Esophagus muscularis mucosa (tissue), 4 donors: ENCODE measurements around the gene ANKRD23.

Experiments
- EP300 ChIP-seq: sonication (generic); formaldehyde crosslinking; IDR thresholded peaks from one replicate; pipeline ENCODE4 v1.6.1; 2017; ENCODE audit warnings: antibody characterized with exemption
- POLR2A ChIP-seq: fragments of 450-650 bp; IDR thresholded peaks from one replicate; pipeline ENCODE4 v1.6.1; 2017; ENCODE audit warnings: antibody characterized with exemption, moderate library complexity, mild to moderate bottlenecking, low read depth
- POLR2AphosphoS5 ChIP-seq, 2 donors: sonication (generic); formaldehyde crosslinking; IDR thresholded peaks; one replicate each; pipeline ENCODE4 v1.6.1; 2017; ENCODE audit warnings: antibody characterized with exemption in 2 of 2
- TF ChIP-seq, protein P1 (sequence below), 3 experiments: fragments of 200-600 bp in 2 of 3; fragments of 450-650 bp in 1 of 3; sonication (generic) in 2 of 3; IDR thresholded peaks; one replicate each; pipeline ENCODE4 v1.5.1; 2017 to 2019; ENCODE audit warnings: antibody characterized with exemption in 3 of 3, mild to moderate bottlenecking in 2 of 3, moderate library complexity in 1 of 3

DNA sequence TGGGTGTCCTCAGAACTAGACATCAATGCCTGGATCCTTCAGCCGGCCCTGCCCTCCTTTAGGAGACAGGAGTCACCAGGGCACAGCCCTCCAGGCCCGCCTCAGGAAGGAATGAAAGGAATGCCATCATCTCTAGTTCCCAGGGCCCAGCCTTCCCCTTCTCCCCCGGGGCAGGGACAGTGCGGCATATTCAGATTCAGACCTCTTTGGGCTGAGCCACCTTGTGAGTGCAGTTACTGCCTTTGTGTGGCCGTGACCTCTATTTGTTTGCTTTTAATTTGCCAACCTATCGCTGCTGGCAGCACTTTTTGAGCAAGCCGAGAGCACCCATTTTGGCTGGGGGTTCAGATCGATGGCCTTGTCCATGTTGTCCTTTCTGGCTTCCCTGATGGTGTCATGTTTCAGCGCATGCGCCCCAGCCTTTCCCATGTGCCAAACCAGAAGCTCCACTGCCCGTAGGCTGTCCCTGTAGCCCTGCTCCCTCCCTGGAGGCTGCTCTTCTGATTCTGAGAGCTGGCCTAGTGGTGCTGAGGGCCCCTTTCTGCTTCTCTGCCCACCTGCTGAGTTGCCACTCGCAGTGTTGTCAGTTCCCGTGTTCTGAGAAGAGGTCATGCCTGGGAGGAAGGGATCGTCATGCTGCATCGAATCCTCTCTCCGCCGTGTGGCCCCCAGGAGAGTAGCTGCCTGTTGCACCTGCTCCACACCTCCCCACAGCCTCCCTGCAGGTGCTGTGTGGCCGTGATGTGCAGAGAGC is 10.9 kb downstream of the ANKRD23 start:
- no peak for TF ChIP-seq EP300
- no peak for TF ChIP-seq POLR2A
- TF ChIP-seq, protein P1, sequence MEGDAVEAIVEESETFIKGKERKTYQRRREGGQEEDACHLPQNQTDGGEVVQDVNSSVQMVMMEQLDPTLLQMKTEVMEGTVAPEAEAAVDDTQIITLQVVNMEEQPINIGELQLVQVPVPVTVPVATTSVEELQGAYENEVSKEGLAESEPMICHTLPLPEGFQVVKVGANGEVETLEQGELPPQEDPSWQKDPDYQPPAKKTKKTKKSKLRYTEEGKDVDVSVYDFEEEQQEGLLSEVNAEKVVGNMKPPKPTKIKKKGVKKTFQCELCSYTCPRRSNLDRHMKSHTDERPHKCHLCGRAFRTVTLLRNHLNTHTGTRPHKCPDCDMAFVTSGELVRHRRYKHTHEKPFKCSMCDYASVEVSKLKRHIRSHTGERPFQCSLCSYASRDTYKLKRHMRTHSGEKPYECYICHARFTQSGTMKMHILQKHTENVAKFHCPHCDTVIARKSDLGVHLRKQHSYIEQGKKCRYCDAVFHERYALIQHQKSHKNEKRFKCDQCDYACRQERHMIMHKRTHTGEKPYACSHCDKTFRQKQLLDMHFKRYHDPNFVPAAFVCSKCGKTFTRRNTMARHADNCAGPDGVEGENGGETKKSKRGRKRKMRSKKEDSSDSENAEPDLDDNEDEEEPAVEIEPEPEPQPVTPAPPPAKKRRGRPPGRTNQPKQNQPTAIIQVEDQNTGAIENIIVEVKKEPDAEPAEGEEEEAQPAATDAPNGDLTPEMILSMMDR (IDR thresholded peaks at IDR 0.05): no peak
- peak in 1 of 2 donors; percentile 35 for TF ChIP-seq POLR2AphosphoS5 (IDR thresholded peaks at IDR 0.05)
